Activated CD8-positive, alpha-beta memory T cell treated with anti-CD3 and anti-CD28 coated beads for 4 hours (primary cell): Measurements from ENCODE around the gene HGD.
"Not testable (repeated sequence)": the region's sequence is repeated elsewhere in the genome, so short reads cannot be mapped to it uniquely, and the experiment has no call there.

Experiments used
- DNase-seq, 2 donors: peaks; one replicate each; pipeline ENCODE4 v3.0.0-alpha.2; 2020; ENCODE audit warnings: low read depth in 2 of 2

The HGD gene

DNA sequence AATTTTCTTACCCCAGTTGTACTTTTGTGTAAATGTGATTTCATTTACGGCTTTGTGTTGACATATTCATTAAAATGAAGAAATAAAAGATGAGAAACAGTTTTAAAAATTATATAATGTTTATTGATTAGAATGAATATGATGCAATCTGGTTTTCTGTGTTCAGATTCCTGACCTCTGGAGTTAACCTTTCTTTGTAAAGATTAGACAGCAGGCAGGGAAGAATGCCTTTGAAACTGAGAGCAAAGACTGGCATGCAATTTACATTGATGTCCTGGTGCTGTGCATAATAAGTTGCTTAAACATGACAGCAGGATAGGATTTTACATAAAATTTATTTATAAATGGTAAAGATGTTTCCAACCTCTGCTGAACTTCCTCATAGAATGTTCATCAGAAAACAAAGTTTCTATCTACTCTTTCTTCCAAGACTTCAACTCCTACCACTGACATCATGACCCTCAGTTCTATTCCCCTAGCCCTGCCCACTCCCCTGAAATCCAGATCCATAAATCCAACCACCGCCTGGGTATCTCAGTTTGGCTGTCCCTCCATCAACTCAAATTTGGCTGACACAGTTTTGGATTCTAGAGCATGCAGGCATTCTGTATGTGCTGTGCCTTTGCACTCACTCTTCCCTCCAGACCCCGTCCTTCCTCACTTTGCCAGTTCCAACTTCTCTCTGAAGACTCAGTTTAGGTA lies 1.7 kb downstream of the HGD start:
- no peak for DNase-seq

DNA sequence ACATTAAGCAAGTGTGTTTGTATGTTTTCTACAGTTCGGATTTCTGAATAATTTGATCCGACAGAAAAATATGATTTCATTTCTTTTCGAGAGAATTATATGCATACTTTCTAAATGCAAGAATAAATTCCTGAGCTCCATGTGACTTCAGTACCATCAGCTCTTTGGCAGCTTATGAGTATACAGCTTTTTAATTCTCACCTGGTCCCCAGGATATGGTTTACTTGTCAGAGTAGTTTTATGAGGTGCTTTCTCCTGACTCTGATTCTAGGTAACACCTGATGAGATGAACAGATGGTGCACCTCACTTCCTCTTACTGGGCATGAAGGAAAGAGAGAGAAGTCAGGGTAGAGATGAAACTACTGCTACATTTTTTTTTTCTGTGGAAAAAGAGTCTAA lies 3.1 kb downstream of the HGD start:
- no peak for DNase-seq

DNA sequence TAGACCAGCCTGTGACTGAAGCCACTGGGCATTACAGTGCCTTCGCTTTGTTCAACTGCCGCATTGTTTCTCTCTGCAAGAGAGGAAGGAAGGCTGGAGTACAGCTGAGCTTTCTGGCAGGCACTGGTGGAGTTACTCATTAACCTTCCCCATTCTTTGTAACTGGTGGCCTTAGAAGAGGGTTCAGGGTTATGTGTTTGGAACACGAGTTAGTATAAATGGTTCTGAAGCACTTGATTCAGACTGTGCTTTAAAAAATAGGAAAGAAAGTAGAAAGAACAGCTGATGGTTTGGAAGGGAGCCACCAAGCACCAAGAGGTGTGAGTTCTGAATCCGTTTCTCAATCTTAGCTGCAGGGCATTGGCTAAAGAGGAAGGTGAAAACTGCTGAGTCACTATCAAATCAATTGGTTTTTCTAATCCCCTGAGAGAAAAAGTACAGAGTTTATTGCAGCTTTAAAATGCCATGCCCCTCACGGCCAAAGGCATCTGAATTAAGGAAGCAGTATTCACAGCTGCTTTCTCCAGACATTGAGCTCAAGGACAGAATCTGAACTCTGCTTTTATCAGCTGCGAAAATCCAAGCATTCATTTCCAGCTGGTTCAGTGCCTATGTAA lies 3.6 kb downstream of the HGD start:
- DNase-seq, result no peak

DNA sequence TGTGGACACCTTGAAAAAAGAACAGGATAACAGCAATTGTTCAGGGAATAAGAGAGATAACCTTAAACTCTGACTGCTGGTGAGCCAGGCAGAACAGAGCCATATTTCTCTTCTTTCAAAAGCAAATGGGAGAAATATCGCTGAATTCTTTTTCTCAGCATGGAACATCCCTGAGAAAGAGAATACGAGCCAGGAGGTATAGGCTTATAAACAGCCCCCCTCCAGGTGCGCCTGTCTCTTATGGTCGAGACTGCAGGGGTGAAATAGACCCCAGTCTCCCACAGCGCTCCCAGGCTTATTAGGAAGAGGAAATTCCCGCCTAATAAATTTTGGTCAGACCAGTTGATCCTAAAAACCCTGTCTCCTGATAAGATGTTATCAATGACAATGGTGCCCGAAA lies 4.8 kb downstream of the HGD start:
- not testable (repeated sequence) for DNase-seq

DNA sequence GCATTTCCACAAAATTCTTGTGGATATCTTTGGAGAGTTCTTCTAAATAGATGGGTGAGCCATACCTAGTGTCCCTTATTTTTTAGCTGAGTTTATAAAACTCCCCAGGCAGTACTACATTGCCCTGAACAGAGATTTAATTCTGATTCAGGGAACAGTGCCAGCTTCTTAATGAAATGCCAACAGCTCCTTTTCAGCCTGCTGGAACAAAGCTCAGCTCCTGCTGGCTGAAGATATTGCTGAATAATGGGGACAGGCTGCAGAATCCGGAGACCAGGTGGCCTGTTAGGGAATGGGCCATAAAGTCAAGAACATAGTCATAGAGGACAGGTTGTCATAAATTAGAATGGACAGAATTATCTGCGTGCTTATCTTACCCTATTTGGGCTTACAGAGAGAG lies 8.9 kb downstream of the HGD start:
- DNase-seq, result no peak

DNA sequence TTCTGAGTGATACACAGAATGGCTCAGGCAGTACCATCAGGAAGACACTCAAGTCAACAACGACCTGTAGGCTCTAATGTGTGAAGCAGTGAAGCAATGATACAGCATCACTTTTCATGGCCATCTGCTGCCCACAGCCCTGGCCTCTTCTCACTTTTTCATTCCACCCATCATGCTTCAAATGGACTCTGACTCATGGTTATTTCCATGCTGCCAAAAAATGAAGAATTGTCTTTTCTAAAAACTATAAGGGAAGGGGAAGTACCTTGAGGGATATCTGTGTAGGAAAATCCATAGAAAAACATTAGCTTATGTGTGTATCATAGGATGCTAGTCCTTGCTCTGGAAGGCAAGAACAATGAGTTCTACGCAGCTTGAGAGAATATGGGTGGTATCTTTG lies 11.5 kb downstream of the HGD start:
- DNase-seq, result no peak

DNA sequence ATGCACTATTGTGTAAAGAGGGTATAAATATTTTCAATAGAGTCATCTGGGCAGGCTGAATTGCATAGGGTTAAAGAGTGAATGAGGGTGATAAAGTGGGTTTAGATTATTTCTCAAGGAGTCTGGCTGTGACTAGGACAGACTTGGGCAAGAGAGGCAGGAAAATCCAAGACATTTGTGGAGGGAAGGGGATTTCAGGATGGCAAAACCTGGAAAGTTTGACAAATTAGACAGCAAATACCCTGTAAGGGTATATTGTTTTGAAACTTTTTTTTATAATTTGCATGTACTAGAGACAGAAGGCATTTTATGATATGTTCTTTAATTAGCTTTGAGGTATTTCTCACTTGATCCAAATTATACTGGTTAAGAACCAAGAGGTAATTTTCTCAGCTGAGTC lies 17.1 kb downstream of the HGD start:
- no peak for DNase-seq

DNA sequence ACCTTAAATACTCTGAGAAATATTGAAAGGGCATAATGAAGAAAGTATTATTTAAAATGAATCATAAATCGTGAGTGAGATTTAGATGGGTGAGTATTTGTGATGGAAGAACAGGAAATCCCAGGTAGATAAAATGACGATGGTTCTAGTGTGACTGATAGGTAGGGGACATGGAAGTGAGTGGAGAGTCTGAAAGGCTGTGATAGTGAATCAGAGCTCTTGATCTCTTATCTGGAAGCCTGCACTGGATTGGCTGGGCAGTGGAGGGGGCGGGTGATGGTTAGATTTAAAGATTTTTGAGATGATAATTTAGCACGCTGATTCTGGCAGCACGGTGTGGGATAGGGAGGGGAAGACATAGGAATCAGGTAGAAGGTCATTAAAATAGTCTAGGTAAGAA lies 20.1 kb downstream of the HGD start:
- no peak for DNase-seq

DNA sequence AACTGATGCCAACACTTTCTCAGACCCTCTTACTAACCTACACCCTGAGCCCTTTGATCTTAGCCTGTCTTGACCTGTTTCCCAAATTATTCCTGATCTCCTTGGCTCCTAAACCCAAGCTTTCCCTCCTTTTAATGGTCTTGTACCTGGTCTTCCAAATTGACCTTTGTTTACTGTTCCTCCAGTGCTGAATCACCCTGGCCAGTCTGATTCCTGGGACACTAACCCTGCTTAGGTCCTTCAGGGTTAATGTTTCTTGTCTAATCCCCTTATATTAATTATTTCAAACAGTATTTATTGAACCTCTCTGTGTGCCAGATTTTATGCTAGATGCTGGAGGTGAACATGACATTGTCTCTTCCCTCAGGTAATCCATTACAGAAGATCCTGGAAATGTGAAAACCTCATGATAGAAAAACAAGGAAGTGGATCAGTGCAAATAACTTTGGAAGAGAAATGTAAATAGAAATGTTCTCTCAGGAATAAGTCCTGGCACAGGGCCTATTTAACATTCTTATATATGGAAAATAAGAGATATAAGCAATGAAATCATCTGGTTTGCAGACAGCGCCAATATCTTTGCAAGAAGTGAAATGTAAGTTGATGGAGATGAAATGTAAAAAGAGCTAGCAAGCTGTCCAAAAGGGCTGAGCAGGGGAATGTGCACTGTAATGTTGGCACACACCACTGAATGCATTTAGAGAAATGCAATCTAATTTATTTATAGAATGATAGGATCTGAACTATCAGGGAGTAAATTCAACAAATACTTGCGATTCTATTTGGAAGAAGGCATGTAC lies 20.7 kb downstream of the HGD start:
- no peak for DNase-seq

DNA sequence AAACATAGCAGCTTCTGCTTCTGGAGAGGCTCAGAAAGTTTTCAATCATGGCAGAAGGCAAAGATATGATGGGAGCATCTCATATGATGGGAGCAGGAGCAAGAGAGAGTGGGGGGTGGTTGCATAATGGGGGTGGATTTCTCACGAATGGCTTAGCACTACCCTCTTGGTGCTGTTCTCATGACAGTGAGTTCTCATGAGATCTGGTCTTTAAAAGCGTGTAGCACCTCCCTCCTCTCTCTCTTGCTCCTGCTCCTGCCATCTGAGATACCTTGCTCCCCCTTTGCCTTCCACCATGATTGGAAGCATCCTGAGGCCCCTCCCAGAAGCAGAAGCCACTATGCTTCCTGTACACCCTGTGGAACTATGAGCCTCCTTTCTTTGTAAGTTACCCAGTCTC lies 22.2 kb downstream of the HGD start:
- DNase-seq, result no peak

DNA sequence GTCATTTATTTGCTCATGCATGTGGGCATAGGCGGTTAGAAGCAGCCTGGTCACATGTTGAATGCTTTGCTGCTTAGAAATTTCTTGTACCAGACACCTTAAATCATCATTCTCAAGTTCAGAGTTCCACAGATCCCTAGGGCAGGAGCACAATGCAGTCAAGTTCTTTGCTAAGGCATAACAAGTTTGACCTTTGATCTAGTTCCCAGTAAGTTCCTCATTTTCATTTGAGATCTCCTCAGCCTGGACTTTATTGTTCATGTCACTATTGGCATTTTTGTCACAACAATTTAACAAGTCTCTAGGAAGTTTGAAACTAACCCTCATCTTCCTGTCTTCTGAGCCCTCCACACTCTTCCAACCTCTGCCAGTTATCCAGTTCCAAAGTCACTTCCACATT lies 22.8 kb downstream of the HGD start:
- DNase-seq, result no peak

DNA sequence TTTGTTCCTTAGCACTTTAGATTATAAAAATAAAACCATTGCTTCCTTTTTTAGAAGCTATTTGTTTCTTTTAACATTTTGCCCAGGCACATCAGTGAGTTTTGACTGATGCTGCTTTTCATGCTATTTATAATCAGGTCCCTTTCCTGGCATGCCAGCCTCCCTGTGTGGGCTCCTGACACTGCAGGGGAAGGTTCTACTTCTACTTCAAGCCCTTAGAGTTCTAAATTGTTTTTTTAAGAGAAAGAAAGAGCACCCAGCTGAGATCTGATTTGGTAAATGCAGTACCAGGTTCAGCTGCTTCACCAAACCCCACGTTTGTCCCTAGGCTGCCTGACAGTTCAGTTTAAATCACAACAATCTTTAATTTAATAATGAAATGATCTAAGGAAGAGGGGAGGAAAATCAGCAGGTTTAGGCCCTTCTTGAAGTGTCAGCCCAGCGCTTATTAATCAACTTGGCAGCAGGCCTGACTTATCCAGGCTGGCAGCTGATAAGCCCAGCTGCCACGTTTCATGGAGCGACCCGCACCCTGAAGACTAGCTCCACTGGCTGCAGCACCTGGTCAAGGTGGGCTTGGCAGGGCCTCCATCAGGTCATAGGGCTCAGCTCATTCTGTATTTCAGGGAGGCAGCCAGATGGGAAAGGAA lies 29.0 kb downstream of the HGD start:
- no peak for DNase-seq

DNA sequence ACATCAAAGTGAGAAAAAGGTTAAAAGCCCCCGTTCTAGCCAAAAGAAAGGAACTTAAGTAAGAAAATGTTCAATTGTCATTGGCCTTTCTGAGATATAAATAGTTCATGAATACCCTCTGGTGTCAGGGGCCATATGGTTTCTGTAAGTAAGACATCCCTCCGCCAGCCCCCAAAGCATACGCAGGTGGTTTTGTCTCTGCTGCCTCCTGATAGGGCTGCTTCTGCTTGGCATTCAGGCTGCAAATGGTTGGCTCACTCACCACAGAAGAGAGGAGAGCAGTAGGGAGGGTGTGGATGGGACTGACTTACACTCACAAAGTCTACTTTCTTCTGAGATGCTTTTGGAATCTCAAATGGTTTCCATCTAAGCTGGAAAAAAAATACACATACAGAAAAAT lies 29.8 kb downstream of the HGD start:
- DNase-seq, result no peak

DNA sequence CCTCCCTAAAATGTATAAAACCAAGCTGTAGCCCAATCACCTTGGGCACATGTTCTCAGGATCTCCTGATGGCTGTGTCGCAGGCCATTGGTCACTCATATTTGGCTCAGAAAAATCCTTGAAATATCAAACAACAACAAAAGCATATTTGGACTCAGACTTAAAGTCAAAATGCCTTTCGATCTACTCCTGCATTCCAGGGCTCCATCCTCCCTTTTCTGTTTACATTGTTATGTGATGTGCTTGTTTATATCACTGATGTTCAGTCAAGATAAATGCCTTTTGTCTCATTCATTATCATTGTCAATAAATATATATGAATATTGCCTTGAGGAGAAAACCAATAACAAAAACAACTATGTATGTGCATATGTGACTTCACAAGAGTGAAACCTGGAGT lies 31.7 kb downstream of the HGD start:
- no peak for DNase-seq

DNA sequence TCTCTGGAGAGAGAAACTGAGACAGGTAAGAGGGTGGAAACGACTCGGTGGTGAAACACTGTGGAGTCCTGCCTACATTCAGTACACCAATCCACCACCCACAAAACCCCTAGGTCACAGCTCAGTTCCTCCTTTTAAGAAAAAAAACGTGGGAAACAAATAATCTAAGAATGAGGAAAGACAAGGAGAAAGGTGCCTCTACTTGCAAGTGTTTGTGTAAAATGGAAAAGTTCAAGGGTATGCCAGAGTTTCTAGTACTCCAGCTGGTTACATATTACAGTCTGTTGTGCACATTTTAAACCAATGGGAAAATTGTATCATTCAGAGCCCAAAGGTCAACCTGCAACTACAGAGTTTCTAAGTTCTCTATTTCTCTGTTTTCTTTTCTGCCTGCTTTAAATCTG lies 32.2 kb downstream of the HGD start:
- no peak for DNase-seq

DNA sequence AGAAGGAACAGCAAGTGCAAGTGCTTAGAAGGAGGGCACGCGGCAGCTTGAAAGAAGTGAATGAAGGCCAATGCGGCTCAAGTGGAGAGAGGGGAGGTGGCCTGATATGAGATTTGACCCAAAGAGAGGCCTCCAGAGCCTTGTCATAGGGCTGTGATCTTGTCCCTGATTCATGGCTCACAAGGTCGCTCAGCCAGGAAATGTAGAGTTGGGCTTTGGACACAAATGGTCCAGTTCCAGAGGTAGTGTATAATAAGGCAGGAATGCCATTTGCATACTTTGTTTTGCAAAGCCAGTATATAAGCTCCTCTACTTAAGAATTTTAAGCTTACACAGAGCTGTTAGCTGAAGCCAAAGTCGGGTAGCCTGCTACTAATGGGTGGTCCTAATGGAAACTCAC lies 33.7 kb downstream of the HGD start:
- DNase-seq, result no peak

DNA sequence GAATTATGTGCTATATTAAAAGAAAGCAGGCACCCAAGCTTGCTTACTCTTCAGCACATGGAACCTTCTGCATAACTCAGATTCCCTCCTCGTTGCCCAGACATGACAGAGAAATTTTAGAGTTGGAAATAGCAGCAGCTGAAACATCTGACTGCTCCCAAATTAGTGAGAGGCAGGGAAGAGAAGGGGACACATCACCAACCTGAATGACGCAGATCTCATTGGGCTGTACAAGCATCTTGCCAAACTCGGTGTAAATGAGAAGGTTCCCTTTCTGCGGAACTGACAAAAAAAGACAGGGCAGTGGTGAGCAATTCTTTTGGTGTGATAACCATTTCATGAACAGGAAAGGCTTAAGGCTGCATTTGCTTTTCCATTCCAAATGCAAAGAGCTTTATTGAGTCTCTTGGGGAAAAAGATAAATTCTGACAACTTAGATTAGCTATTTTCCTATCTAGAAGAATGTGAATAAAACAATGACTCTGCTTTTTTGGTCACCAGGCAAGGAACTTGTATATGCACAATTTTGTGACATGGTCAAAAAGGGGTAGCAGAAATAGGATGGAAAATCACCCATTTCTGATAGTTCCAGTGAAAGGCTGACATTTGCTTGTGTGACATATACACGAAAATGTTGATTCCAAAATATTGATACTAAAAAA lies 35.1 kb downstream of the HGD start:
- no peak for DNase-seq

DNA sequence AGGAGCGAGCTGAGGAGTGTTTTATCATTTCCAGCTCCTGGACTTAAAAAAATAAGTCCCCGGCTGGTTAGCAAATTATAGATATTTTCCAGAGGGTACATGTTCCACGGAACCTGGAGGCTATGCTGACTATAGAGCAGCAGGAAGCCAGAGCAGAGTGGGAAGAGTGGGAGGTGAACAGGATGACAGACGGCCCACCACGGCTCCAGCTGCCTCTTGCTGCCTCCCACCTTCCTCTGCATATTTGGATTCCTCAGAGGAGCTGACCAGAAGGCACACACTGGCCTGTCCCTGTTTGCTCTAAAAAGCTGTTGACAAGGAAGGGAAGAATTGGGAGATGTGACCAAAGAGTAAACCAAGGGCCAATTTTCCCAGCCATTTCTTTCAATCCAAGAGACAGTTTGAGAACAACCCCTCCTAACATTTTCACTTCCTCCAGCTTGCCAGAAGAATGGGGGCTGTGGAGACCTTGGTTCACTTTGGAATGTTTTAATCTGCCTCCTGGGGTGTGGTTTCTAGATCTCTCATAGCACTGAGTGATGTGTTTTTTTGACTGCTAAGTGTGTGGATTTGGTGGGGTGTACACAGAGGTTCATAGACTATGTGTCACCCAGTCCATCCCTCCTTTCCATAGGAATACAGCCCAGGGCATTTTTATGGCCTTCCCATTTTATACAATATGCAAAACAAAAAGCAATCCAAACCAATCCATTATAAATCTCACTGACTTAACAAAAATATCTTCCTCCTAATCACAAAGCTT lies 36.8 kb downstream of the HGD start:
- DNase-seq, result no peak

DNA sequence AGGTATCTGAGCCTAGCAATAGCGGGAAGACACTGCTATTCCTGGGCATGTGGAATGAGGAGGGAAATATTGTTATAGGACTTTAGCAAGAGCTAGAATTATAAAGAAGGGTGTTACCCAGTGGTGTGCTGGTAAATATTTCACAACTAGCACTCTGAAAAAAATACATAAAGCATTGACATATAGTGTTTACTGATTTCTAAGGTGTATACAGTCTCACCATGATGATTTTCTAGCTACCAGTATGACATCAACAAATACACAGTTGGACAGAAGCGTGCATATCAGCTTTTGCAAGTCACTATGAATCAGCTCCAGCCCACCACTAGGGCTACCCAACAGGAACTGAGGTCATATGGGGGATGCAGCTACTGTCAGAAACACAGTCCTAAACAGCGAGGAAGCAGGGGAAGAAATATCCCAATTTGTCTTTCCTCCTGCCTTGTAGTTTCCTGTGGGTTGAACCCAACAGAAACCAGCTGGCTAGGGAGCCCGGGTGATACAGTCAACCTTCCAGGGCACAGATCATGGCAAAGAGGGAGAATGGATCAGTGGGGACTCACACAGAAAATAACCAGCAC lies 39.6 kb downstream of the HGD start:
- no peak for DNase-seq

DNA sequence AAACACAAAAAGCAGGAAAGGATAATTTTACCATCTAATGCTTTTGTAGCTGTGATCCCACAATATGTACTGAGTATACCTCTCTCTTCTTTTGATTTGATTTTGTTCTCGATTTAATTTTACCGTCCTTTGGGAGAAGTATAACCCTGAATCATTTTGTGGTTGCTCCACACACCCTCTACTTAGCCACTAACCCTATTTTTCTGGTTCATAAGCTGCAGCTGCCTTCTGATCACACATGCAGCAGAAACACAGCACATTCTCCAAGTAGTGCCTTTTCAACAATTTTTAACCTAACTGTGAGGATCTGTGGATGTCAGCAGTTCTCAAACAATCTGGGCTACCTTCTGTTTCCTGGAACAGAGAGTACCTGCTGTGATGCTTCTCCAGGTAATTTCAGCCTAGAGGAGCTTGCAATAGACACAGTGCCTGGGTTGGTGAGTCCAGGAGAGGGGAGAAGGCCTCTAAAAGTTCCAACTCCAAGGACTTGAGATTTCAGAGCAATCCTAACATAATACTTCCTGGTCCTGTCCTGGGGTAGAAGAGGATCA lies 40.3 kb downstream of the HGD start:
- DNase-seq, result no peak

DNA sequence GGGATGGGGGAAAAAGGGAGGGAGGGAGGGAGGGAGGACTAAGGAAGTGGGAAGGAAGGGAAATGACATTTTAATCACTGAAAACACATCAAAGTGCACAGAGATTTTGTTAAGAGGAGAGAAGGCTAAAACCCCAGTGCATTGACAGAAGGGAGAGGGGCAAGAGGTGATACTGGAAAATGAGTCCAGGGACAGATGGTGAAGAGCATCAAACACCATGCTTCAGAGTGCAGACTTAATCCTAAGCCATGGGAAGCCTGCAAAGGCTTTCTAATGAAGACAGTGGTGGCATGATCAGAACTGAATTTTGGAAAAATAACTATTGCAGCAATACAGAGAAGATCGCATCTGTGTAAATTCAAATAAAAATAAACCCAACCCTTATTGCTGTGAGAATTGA lies 41.8 kb downstream of the HGD start:
- no peak for DNase-seq
